WERI-Rb-1 (cell line): ENCODE measurements around the gene FAM181B.

ENCODE experiments used
- DNase-seq: peaks from one replicate; pipeline ENCODE4 v3.0.0-alpha.2; 2020
- H3K27ac ChIP-seq: fragments of 250-450 bp; sonication (Bioruptor Pico); 2 replicates; pipeline ENCODE4 v1.5.1; 2020; ENCODE audit warnings: mild to moderate bottlenecking, moderate library complexity
- H3K27me3 ChIP-seq: fragments of 250-450 bp; sonication (Bioruptor Pico); 2 replicates; pipeline ENCODE4 v1.5.1; 2021; ENCODE audit warnings: mild to moderate bottlenecking, low read depth, moderate library complexity; ENCODE audit not compliant: insufficient read depth, severe bottlenecking
- H3K36me3 ChIP-seq: fragments of 250-450 bp; sonication (Bioruptor Pico); 2 replicates; pipeline ENCODE4 v1.5.1; 2020; ENCODE audit warnings: mild to moderate bottlenecking, moderate library complexity
- H3K4me3 ChIP-seq: 2 replicates; pipeline ENCODE4 v1.5.1; 2011; ENCODE audit warnings: low read depth, mild to moderate bottlenecking, control low read depth, low read length
- H3K9me3 ChIP-seq: fragments of 250-450 bp; sonication (Bioruptor Pico); 2 replicates; pipeline ENCODE4 v1.5.1; 2021; ENCODE audit warnings: mild to moderate bottlenecking, moderate library complexity; ENCODE audit not compliant: severe bottlenecking
- TF ChIP-seq, protein P1 (sequence below): IDR thresholded peaks from 2 replicates; pipeline ENCODE4 v1.5.1; 2011; ENCODE audit warnings: low read depth, mild to moderate bottlenecking, control low read depth, inconsistent platforms, low read length

FAM181B gene

DNA sequence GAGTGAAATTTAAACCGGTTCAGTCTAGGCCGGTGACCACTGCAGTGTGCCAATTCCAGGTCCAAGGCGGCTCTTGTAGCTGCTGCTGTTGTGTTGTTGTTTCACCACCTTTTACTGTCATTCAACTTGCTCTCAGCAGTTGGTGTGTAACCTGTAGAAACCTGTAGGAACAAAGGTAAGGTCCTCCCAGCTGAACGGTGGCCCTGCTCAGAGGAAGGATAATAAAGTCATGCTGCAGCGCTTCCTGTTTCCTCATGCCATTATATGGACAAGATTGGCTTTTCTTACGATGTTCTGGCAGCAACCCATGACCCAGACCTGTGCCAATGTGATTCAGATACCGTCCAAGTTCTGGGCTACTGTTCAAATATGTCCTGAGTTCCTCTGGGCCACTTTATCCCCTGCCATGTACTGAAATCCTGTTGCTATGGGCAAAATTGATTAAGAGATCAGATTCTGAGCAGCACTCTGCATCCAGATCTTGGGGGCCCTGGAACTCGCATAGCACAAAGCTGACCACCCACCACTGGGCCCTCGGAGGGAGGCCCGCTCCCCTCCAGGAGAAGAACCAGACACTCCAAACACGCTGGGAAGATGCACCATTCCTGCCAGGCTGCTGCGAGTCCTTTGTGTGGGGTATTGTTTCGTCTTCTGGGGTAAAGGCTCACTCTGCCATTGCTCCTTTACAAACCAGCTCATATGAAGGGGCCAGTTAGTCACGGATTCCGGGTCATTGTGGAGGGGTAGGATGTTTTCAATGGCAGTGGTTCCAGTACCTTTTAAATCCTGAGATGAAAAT, 13.2 kb downstream of the FAM181B start:
- Histone ChIP-seq H3K9me3 (no peaks in the 10 kb centered on the region), H3K4me3 (no peak overlapping the region), H3K27ac (no peak overlapping the region), H3K36me3 (no peaks in the 10 kb centered on the region), H3K27me3 (peaks cover 8% of the 10 kb centered on the region)
- TF ChIP-seq, protein P1, sequence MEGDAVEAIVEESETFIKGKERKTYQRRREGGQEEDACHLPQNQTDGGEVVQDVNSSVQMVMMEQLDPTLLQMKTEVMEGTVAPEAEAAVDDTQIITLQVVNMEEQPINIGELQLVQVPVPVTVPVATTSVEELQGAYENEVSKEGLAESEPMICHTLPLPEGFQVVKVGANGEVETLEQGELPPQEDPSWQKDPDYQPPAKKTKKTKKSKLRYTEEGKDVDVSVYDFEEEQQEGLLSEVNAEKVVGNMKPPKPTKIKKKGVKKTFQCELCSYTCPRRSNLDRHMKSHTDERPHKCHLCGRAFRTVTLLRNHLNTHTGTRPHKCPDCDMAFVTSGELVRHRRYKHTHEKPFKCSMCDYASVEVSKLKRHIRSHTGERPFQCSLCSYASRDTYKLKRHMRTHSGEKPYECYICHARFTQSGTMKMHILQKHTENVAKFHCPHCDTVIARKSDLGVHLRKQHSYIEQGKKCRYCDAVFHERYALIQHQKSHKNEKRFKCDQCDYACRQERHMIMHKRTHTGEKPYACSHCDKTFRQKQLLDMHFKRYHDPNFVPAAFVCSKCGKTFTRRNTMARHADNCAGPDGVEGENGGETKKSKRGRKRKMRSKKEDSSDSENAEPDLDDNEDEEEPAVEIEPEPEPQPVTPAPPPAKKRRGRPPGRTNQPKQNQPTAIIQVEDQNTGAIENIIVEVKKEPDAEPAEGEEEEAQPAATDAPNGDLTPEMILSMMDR = no peak
- DNase-seq = no peak

DNA sequence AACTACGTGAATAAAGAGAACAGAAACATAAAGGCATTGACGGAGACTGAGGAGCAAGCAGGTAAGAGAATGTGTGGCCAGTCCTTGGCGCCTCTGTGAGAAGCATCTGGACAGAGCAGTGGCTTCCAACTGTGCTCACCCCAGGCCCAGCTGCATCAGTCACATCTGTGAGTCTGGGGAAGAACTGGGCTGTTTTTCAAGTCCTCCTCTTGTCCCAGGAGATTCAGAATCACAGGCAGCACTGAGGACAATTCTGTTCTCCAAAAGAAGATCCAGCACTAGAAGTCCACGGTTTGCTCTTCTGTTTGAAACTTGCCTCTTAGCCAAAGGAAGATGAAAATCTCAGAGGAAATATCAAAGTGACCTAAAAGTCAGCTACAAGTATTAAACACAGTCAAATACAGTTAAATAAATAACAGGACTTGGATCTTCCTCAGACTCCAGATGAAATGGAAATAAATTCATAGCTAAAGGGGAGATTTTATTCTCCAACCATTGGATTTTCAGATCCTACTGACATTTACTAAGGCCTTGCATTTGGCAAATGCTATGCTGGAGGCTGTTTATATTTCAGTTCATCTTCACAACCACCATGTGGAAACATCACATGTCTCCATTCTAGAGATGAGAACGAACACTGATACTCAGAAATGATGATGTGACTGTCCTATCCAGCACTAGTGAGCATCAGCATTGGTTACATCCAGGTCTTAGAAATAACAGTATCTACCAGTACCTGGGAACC, 14.1 kb downstream of the FAM181B start:
- Histone ChIP-seq H3K4me3 (no peak overlapping the region), H3K27ac (no peak overlapping the region), H3K9me3 (no peaks in the 10 kb centered on the region), H3K27me3 (peaks cover 4% of the 10 kb centered on the region), H3K36me3 (no peaks in the 10 kb centered on the region)
- DNase-seq = no peak
- TF ChIP-seq, protein P1 = no peak

DNA sequence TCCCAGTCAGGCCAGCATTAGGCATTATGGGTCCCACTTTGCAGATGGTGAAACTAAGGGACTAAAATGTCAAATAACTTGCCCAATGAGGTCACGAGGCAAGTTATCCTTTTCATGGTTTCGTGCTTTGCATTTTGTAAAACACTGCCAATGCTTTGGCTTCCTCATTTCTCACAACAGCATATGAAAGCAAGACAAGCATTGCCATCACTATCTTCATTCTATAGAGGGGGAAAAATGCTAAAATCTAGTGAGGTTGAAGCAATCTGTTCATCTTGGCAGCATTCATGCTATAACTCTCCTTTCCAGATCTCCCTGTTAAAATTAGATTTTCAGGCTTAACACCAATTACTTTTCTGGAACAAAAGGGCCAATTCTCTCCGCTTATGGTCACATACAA, 14.8 kb downstream of the FAM181B start:
- Histone ChIP-seq H3K4me3 (no peak overlapping the region), H3K36me3 (no peaks in the 10 kb centered on the region), H3K27me3 (no peaks in the 10 kb centered on the region), H3K9me3 (no peaks in the 10 kb centered on the region), H3K27ac (no peak overlapping the region)
- DNase-seq = no peak
- TF ChIP-seq, protein P1 = no peak

DNA sequence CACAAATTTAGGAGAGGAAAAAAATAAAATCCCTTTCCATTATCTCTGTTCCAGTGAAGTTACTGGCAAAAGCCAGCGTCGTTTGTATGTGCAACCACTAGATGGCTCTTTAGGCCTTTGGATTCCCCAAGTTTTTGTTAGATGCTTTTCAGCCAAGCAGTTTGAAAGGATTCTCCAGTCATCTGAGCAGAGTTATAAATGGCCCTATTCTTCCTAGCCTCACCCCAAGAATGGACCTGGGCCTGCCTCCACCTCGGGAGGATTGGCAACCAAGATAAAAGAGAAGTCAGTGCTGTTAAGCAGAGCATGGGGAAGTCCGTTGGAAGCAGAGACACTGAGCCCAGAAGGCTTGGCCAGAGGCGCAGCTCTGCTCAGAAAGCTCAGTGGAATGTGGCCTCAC, 15.4 kb downstream of the FAM181B start:
- TF ChIP-seq, protein P1 = peak; percentile 63
- DNase-seq = no peak
- H3K4me3 ChIP-seq = no peak overlapping the region
- no peaks in the 10 kb centered on the region for H3K36me3 ChIP-seq
- no peak overlapping the region for H3K27ac ChIP-seq
- no peaks in the 10 kb centered on the region for H3K9me3 ChIP-seq
- H3K27me3 ChIP-seq = no peaks in the 10 kb centered on the region

DNA sequence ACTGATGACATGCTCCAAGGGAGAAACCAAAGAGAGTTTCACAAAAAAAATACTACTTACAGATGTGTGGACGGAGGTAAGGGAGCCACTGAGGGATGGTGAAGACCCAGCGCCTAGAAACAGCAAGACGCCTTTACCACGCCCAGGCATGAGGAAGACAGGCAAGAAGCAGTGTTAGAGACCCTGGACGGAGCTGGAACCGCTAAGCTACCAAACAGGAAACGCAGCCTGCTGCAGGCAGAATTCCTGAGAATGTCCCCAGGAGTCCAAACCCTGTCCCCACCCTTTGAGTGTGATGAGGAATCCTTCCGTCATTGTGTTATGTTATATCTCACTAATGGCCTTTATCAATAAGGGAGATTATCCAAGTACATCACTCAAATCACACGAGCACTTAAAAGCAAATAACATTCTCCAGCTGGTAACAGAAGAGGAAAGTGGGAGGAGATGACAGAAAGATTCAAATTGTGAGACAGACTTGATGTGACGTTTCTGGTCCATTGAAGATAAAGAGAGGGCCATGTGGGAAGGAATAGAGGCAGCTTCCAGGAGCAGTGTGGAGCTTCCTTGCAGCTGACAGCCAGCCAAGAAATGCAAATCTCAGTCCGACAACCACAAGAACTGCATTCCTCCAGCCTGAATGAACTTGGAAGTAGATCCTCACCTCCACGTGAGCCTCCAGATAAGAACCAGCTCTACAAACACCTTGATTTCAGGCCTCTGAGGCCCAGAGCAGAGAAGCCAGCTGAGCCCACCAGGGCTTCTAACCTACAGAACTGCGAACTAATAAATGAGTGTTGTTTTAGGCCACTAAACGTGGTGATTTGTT, 19.1 kb downstream of the FAM181B start:
- DNase-seq = no peak
- H3K4me3 ChIP-seq = no peak overlapping the region
- no peaks in the 10 kb centered on the region for H3K27me3 ChIP-seq
- no peaks in the 10 kb centered on the region for H3K9me3 ChIP-seq
- no peak overlapping the region for H3K27ac ChIP-seq
- no peaks in the 10 kb centered on the region for H3K36me3 ChIP-seq
- TF ChIP-seq, protein P1 = no peak
